Measurements from ENCODE around the gene ARHGAP26. TPM values are rescaled to one million over a fixed set of nuclear protein-coding genes. Genes with fewer than 3 reads are reported as not detected.

The ARHGAP26 gene
- total and polyA plus RNA-seq, 4 donors: 1.8 to 16.7 (median 4.1) TPM

GRCh38 chr5:143147902-143148301, 377.7 kb downstream of the ARHGAP26 start:
- 79% methylated on average over 6 of the region's 6 CpGs for WGBS
- Histone ChIP-seq H3K36me3 (ENCODE audit: control insufficient read depth in 4 of 4, insufficient read depth in 3 of 4, low read depth in 1 of 4, low read length in 3 of 4) (peaks cover 0 to 10% (median 3%) of the 10 kb centered on the region in 4 donors), H3K27me3 (ENCODE audit: control insufficient read depth in 4 of 4, insufficient read depth in 4 of 4, low read length in 3 of 4) (no peaks in the 10 kb centered on the region), H3K4me1 (ENCODE audit: control insufficient read depth in 4 of 4, insufficient read depth in 4 of 4, low read length in 3 of 4) (peaks cover 0 to 2% (median under 1%) of the 10 kb centered on the region in 4 donors), H3K27ac (ENCODE audit: low read depth in 1 of 2, low read length in 2 of 2) (no peak overlapping the region), H3K9ac (ENCODE audit: low read depth in 1 of 2, low read length in 2 of 2) (no peak overlapping the region), H3K4me3 (ENCODE audit: low read depth in 1 of 3, low read length in 3 of 3) (no peak overlapping the region), H3K9me3 (ENCODE audit: control insufficient read depth in 4 of 4, low read length in 3 of 4) (no peaks in the 10 kb centered on the region)
- TF ChIP-seq RXRA (IDR thresholded peaks at IDR 0.05) (peak in 1 of 2 donors; percentile 7), HNF4G (IDR thresholded peaks at IDR 0.05) (no peak), SP1 (IDR thresholded peaks at IDR 0.05) (peak; percentile 17), MAX (IDR thresholded peaks at IDR 0.05) (no peak), RAD21 (IDR thresholded peaks at IDR 0.05) (peak in 1 of 2 donors; percentile 12), NR2F2 (IDR thresholded peaks at IDR 0.05) (peak; percentile 56), ZBTB33 (IDR thresholded peaks at IDR 0.05) (no peak), CTCF (IDR thresholded peaks at IDR 0.05; ENCODE audit: low read depth, low read length, missing input control) (no peak)
- DNase-seq (ENCODE audit: low spot score): no peak

GRCh38 chr5:143148771-143149170, 378.6 kb downstream of the ARHGAP26 start:
- no peak overlapping the region for H3K4me3 ChIP-seq (ENCODE audit: low read depth in 1 of 3, low read length in 3 of 3)
- no peaks in the 10 kb centered on the region for H3K4me1 ChIP-seq (ENCODE audit: control insufficient read depth in 4 of 4, insufficient read depth in 4 of 4, low read length in 3 of 4)
- WGBS: 97% methylated on average over 3 of the region's 3 CpGs
- TF ChIP-seq HNF4G (IDR thresholded peaks at IDR 0.05) (no peak), SP1 (IDR thresholded peaks at IDR 0.05) (no peak), ATF3 (IDR thresholded peaks at IDR 0.05) (no peak), REST (IDR thresholded peaks at IDR 0.05) (no peak), JUND (IDR thresholded peaks at IDR 0.05) (no peak), EGR1 (IDR thresholded peaks at IDR 0.05; ENCODE audit: low read depth in 2 of 2) (no peak), HNF4A (conservative IDR thresholded peaks at IDR 0.05) (no peak), ZBTB33 (IDR thresholded peaks at IDR 0.05) (no peak), FOXA1 (IDR thresholded peaks at IDR 0.05) (no peak), YY1 (IDR thresholded peaks at IDR 0.05) (no peak), FOXA2 (IDR thresholded peaks at IDR 0.05) (no peak), CTCF (IDR thresholded peaks at IDR 0.05; ENCODE audit: low read depth, low read length, missing input control) (no peak), RXRA (IDR thresholded peaks at IDR 0.05) (no peak), MAX (IDR thresholded peaks at IDR 0.05) (no peak), RAD21 (IDR thresholded peaks at IDR 0.05) (no peak)
- no peak overlapping the region for H3K9ac ChIP-seq (ENCODE audit: low read depth in 1 of 2, low read length in 2 of 2)
- no peaks in the 10 kb centered on the region for H3K9me3 ChIP-seq (ENCODE audit: control insufficient read depth in 4 of 4, low read length in 3 of 4)
- H3K27ac ChIP-seq (ENCODE audit: low read depth in 1 of 2, low read length in 2 of 2): no peak overlapping the region
- H3K36me3 ChIP-seq (ENCODE audit: control insufficient read depth in 4 of 4, insufficient read depth in 3 of 4, low read depth in 1 of 4, low read length in 3 of 4): peaks cover 0 to 10% (median 3%) of the 10 kb centered on the region in 4 donors
- DNase-seq (ENCODE audit: low spot score): no peak
- H3K27me3 ChIP-seq (ENCODE audit: control insufficient read depth in 4 of 4, insufficient read depth in 4 of 4, low read length in 3 of 4): no peaks in the 10 kb centered on the region

Data from liver (tissue), 9 donors.